D721Med (cell line): ENCODE results near the gene ARHGEF1.

Source experiments
- DNase-seq: peaks from one replicate; pipeline ENCODE4 v3.0.0; 2011; ENCODE audit warnings: low spot score; ENCODE audit not compliant: insufficient read length
- FAIRE-seq: peaks from 2 replicates; lab custom pipeline; 2011; peaks lifted over from hg19 to GRCh38; lab: Jason Lieb, UNC
- CTCF ChIP-seq: IDR thresholded peaks from 2 replicates; pipeline ENCODE4 v1.5.1; 2012; ENCODE audit warnings: mild to moderate bottlenecking, control low read depth; ENCODE audit not compliant: insufficient read depth; ENCODE audit errors: missing control alignments

The ARHGEF1 gene

GRCh38 chr19:41862445-41862986 is 20.5 kb upstream of the ARHGEF1 start:
- FAIRE-seq, result no peak
- no peak for TF ChIP-seq CTCF
- DNase-seq, result no peak

GRCh38 chr19:41863209-41863931 is 19.6 kb upstream of the ARHGEF1 start:
- FAIRE-seq (no peak), DNase-seq (no peak)
- no peak for TF ChIP-seq CTCF

GRCh38 chr19:41864374-41864773 is 18.6 kb upstream of the ARHGEF1 start:
- no peak for TF ChIP-seq CTCF
- DNase-seq, result no peak
- no peak for FAIRE-seq

- TF ChIP-seq CTCF, result no peak
- FAIRE-seq, result no peak
- DNase-seq, result no peak
Observed at GRCh38 chr19:41866284-41866683, 16.7 kb upstream of the ARHGEF1 start.

- FAIRE-seq, result no peak
- no peak for DNase-seq
- no peak for TF ChIP-seq CTCF
Observed at GRCh38 chr19:41868120-41868988, 14.6 kb upstream of the ARHGEF1 start.

- DNase-seq (no peak), FAIRE-seq (no peak)
- TF ChIP-seq CTCF, result no peak
Observed at GRCh38 chr19:41868989-41869300, 14.0 kb upstream of the ARHGEF1 start.

- DNase-seq (no peak), FAIRE-seq (no peak)
- TF ChIP-seq CTCF, result no peak
Observed at GRCh38 chr19:41869374-41869955, 13.5 kb upstream of the ARHGEF1 start.
